ENCODE data around the gene NR2F1-AS1.

DNA sequence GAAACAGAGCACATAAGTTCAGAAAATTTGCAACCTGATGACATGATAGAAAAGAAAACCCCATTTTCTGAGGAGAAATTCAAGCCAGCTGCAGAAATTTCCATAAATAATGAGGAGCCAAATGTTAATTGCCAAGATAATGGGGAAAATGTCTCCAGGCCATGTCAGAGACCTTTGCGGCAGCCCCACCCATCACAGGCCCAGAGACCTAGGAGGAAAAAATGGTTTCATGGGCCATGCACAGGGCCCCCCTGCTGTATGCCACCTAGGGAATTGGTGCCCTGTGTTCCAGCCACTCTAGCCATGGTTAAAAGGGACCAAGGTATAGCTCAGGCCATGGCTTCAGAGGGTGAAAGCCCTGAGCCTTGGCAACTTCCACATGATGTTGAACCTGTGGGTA, 118.1 kb downstream of the NR2F1-AS1 start:
- TF ChIP-seq, protein P1, sequence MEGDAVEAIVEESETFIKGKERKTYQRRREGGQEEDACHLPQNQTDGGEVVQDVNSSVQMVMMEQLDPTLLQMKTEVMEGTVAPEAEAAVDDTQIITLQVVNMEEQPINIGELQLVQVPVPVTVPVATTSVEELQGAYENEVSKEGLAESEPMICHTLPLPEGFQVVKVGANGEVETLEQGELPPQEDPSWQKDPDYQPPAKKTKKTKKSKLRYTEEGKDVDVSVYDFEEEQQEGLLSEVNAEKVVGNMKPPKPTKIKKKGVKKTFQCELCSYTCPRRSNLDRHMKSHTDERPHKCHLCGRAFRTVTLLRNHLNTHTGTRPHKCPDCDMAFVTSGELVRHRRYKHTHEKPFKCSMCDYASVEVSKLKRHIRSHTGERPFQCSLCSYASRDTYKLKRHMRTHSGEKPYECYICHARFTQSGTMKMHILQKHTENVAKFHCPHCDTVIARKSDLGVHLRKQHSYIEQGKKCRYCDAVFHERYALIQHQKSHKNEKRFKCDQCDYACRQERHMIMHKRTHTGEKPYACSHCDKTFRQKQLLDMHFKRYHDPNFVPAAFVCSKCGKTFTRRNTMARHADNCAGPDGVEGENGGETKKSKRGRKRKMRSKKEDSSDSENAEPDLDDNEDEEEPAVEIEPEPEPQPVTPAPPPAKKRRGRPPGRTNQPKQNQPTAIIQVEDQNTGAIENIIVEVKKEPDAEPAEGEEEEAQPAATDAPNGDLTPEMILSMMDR (IDR thresholded peaks at IDR 0.05): no peak
- TF ChIP-seq ELF4 (CRISPR knock-in tag; IDR thresholded peaks at IDR 0.05; ENCODE audit: low read depth) (no peak), MAX (CRISPR knock-in tag; IDR thresholded peaks at IDR 0.05) (no peak), JAZF1 (CRISPR knock-in tag; IDR thresholded peaks at IDR 0.05) (no peak), FOXJ3 (CRISPR knock-in tag; IDR thresholded peaks at IDR 0.05; ENCODE audit: borderline replicate concordance) (no peak)
- TF ChIP-seq, protein P2, sequence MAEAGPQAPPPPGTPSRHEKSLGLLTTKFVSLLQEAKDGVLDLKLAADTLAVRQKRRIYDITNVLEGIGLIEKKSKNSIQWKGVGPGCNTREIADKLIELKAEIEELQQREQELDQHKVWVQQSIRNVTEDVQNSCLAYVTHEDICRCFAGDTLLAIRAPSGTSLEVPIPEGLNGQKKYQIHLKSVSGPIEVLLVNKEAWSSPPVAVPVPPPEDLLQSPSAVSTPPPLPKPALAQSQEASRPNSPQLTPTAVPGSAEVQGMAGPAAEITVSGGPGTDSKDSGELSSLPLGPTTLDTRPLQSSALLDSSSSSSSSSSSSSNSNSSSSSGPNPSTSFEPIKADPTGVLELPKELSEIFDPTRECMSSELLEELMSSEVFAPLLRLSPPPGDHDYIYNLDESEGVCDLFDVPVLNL (CRISPR knock-in tag; IDR thresholded peaks at IDR 0.05; ENCODE audit: borderline replicate concordance, low read depth): no peak
- TF ChIP-seq, protein P3, sequence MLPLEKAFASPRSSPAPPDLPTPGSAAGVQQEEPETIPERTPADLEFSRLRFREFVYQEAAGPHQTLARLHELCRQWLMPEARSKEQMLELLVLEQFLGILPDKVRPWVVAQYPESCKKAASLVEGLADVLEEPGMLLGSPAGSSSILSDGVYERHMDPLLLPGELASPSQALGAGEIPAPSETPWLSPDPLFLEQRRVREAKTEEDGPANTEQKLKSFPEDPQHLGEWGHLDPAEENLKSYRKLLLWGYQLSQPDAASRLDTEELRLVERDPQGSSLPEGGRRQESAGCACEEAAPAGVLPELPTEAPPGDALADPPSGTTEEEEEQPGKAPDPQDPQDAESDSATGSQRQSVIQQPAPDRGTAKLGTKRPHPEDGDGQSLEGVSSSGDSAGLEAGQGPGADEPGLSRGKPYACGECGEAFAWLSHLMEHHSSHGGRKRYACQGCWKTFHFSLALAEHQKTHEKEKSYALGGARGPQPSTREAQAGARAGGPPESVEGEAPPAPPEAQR (CRISPR knock-in tag; IDR thresholded peaks at IDR 0.05): no peak
